Ovary (tissue), 3 donors: ENCODE data around the gene SPRED1.

ENCODE experiments used
- CTCF ChIP-seq, 3 donors: fragments of 450-650 bp in 2 of 3; fragments of 200-600 bp in 1 of 3; IDR thresholded peaks; one replicate each; pipeline versions ENCODE4 v1.5.1 to v1.8.0; 2016 to 2022; ENCODE audit warnings: antibody characterized with exemption in 3 of 3, mild to moderate bottlenecking in 1 of 3
- EP300 ChIP-seq: sonication (generic); formaldehyde crosslinking; IDR thresholded peaks from one replicate; pipeline ENCODE4 v1.6.1; 2017; ENCODE audit warnings: antibody characterized with exemption
- POLR2A ChIP-seq: fragments of 450-650 bp; IDR thresholded peaks from one replicate; pipeline ENCODE4 v1.6.1; 2017; ENCODE audit warnings: antibody characterized with exemption, mild to moderate bottlenecking, moderate library complexity
- donor health status: DM: no; HTN: no; CAD: no.

- TF ChIP-seq CTCF (IDR thresholded peaks at IDR 0.05) (no peak), POLR2A (no peak), EP300 (no peak)
Measured at GRCh38 chr15:38283010-38283409, 30.4 kb downstream of the SPRED1 start.
